GM19324 (cell line): Measurements from ENCODE around the gene NUP205.

Experiments
- ATAC-seq: cut with Tn5 transposase; IDR thresholded peaks from one replicate; pipeline ENCODE4 v1.9.1; 2021; ENCODE audit warnings: mild to moderate bottlenecking, moderate library complexity; ENCODE audit not compliant: unreplicated experiment, low FRiP score

NUP205 gene

GRCh38 chr7:135557455-135558336, at the start of gene NUP205:
NUP205 (plus strand) TSS chr7:135557917; CDS start chr7:135557945, 28 bp downstream.
- peak; percentile 75 for ATAC-seq

GRCh38 chr7:135508883-135509588, 48.7 kb upstream of the NUP205 start:
- ATAC-seq, result no peak

- ATAC-seq, result no peak
These were observed 48.2 kb upstream of the NUP205 start for GRCh38 chr7:135509589-135509838.

GRCh38 chr7:135509839-135510591, 47.7 kb upstream of the NUP205 start, which contains the start of gene CNOT4:
CNOT4 (minus strand) TSS chr7:135510102; CDS start chr7:135438331, 71,771 bp downstream.
- ATAC-seq, result peak; percentile 99

GRCh38 chr7:135510592-135511183, 47.0 kb upstream of the NUP205 start:
- no peak for ATAC-seq

- no peak for ATAC-seq
These were observed 45.4 kb upstream of the NUP205 start for GRCh38 chr7:135512135-135512887.

- no peak for ATAC-seq
These were observed 42.9 kb upstream of the NUP205 start for GRCh38 chr7:135514856-135515255.

GRCh38 chr7:135517060-135517459, 40.7 kb upstream of the NUP205 start:
- ATAC-seq, result no peak

- no peak for ATAC-seq
These were observed 39.0 kb upstream of the NUP205 start for GRCh38 chr7:135518748-135519147.

GRCh38 chr7:135519233-135519688, 38.5 kb upstream of the NUP205 start:
- ATAC-seq, result no peak

- no peak for ATAC-seq
These were observed 37.8 kb upstream of the NUP205 start for GRCh38 chr7:135519871-135520270.

GRCh38 chr7:135522509-135522908, 35.2 kb upstream of the NUP205 start:
- ATAC-seq, result no peak

GRCh38 chr7:135523146-135523545, 34.6 kb upstream of the NUP205 start:
- no peak for ATAC-seq

GRCh38 chr7:135525426-135525825, 32.3 kb upstream of the NUP205 start:
- ATAC-seq, result no peak

GRCh38 chr7:135527025-135527424, 30.7 kb upstream of the NUP205 start:
- no peak for ATAC-seq

GRCh38 chr7:135536150-135536549, 21.6 kb upstream of the NUP205 start:
- no peak for ATAC-seq

- ATAC-seq, result no peak
These were observed 20.3 kb upstream of the NUP205 start for GRCh38 chr7:135537453-135537852.

GRCh38 chr7:135537905-135538304, 19.8 kb upstream of the NUP205 start:
- ATAC-seq, result no peak

- no peak for ATAC-seq
These were observed 19.3 kb upstream of the NUP205 start for GRCh38 chr7:135538376-135538775.

- no peak for ATAC-seq
These were observed 18.1 kb upstream of the NUP205 start for GRCh38 chr7:135539629-135540028.
